ENCODE results near the gene BRD9.

BRD9 gene

GRCh38 chr5:876398-877365 is 15.9 kb downstream of the BRD9 start:
- no peak for DNase-seq

GRCh38 chr5:875931-876330 is 16.7 kb downstream of the BRD9 start:
- no peak for DNase-seq

- DNase-seq: no peak
Observed at GRCh38 chr5:873328-873727, 19.3 kb downstream of the BRD9 start.

GRCh38 chr5:872301-872700 is 20.3 kb downstream of the BRD9 start:
- no peak for DNase-seq

- DNase-seq: no peak
Observed at GRCh38 chr5:871596-872298, 20.9 kb downstream of the BRD9 start.

GRCh38 chr5:870956-871355 is 21.6 kb downstream of the BRD9 start:
- no peak for DNase-seq

- DNase-seq: no peak
Observed at GRCh38 chr5:868428-869135, 24.0 kb downstream of the BRD9 start.

GRCh38 chr5:867300-867870 is 25.2 kb downstream of the BRD9 start:
- no peak for DNase-seq

GRCh38 chr5:865771-866170 is 26.8 kb downstream of the BRD9 start:
- no peak for DNase-seq

- DNase-seq: no peak
Observed at GRCh38 chr5:865168-865521, 27.5 kb downstream of the BRD9 start.

GRCh38 chr5:864492-865167 is 28.0 kb downstream of the BRD9 start:
- DNase-seq: no peak

GRCh38 chr5:863244-863805 is 29.3 kb downstream of the BRD9 start:
- DNase-seq: no peak

GRCh38 chr5:862367-863243 is 30.0 kb downstream of the BRD9 start:
- no peak for DNase-seq

- no peak for DNase-seq
Observed at GRCh38 chr5:861442-862366, 30.9 kb downstream of the BRD9 start.

GRCh38 chr5:860506-861150 is 32.0 kb downstream of the BRD9 start:
- DNase-seq: no peak

- no peak for DNase-seq
Observed at GRCh38 chr5:859798-860296, 32.8 kb downstream of the BRD9 start.

GRCh38 chr5:859391-859790 is 33.2 kb downstream of the BRD9 start:
- DNase-seq: no peak

GRCh38 chr5:858726-859125 is 33.9 kb downstream of the BRD9 start:
- no peak for DNase-seq
